Measurements from ENCODE around the gene SLIT3.

The SLIT3 gene

DNA sequence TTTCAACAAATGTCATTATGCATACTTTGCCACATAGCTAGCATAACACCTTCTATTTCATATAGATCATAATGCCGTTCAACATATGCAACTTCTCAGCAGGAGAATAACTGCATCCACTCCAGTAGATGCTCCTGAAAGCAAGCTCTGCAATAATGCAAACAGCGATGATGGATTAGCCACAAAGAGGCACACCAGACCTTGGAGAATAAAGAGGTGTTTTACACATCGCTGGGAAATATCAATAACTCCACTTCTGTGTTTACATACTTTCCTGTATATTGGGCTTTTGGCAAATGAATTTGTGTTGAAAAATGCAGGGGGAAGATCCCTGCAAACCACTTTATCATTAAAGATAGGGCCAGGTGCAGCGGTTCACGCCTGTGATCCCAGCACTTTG is 450.3 kb downstream of the SLIT3 start:
- H3K4me3 ChIP-seq (ENCODE audit: low read length): no peak overlapping the region
- DNase-seq (ENCODE audit: low read depth, low spot score): no peak

DNA sequence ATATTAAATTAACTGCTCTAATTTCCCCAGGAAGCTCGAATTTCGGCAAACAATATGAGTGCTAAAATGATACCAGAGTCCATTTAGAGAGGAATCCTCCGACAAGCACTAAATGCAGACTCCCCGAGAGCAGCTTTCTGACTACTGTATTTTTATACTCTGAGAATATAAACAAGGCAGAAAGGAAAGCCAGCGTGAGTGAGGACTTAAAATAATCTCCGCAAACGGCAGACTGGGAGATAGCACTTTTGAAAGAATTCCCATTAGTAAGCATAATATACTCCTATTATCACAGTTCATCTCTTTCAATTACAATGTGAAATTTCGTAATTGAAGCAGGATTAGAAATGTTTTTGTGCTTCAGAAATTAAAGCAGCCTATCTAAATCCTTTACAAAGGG is 452.4 kb downstream of the SLIT3 start:
- no peak for DNase-seq (ENCODE audit: low read depth, low spot score)

DNA sequence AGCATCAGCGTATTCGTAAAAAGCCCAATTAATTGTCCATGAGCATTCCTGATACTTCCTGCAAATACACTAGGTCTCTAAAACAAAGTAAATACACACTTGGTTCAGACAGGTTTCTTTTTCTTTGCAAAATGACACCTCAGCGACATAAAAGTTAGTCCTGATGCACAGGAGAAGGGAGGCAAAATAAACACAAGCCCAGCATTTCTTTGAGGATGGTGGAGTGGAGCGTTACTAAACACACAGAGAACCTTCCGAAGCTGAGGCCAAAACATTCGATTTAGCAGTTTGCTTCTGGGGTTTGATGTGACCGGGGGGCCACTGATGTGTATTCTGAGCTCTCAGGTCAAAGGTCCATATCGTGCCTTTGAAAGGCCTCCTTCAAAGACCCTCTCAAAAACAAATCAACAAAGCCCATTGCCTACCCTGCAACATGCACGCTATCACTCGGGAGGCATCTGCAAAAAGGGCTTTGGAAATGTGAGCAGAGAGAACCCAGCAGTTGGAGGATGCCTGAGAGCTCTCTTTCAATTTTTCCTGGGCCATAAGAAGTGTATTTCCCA is 453.3 kb downstream of the SLIT3 start:
- DNase-seq (ENCODE audit: low read depth, low spot score): no peak
- H3K4me3 ChIP-seq (ENCODE audit: low read length): no peak overlapping the region

More for the DNA sequence above, 452.4 kb downstream of the SLIT3 start:
- no peak overlapping the region for H3K4me3 ChIP-seq (ENCODE audit: low read length)

DNA sequence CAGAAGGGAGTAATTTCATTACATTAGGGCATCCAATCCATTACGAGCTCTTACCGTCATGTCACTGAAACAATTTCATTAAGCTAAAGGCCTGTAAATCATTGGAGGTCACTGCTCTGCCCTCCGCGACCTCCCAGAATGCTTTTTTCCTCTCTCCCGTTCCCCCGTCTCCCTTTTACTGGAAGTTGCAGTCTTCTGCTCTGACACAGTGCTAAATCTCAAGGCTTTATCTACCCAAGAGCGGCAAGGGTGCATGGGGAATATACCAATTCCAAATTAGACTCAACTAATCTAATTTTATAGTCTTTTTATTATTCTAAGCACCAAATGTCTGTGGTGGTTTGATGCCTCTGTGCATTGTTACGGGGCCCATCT is 456.0 kb downstream of the SLIT3 start:
- no peak overlapping the region for H3K4me3 ChIP-seq (ENCODE audit: low read length)
- DNase-seq (ENCODE audit: low read depth, low spot score): no peak

DNA sequence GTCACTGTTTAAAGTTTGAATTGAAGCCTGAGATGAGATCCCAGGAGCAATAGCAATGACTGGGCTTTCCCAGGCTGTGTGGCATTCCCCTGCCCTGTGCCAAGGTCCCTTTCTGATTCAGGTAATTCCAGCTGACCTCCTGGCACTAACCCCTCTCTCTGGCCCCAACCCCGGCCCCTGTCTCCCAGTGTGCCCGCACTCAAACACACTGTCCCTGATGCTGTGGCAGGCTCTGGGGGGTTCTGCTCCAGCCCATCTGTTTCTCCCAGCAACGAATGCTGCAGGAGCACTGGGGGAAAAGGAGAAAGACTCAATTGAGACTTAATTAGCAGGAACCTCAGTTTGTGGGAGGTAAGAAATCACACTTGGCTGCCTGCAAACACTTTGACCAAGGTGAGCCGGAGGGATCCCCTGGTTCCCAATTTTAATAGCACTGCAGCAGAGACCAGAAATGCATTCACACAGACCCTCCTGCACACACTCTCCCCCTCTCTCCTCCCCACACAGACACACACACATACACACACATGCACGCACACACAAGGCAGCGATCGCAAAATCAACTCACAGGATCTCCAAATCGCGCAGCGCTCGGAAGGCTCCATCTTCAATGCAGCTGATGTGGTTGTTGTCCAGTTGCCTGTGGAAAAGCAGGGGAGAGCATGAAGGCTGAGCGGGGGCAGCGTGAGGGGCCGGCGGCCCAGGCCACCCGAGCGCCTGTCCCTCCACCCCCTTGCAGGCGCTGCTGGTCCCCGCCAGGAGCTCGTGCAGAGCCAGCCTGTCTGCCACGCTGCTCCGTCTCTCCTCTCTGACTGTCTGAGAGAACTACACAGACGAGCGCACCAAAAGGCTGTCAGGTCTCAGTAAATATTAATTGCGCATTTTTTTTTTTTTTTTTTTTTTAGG is 456.7 kb downstream of the SLIT3 start:
- DNase-seq (ENCODE audit: low read depth, low spot score): no peak
- H3K4me3 ChIP-seq (ENCODE audit: low read length): no peak overlapping the region

DNA sequence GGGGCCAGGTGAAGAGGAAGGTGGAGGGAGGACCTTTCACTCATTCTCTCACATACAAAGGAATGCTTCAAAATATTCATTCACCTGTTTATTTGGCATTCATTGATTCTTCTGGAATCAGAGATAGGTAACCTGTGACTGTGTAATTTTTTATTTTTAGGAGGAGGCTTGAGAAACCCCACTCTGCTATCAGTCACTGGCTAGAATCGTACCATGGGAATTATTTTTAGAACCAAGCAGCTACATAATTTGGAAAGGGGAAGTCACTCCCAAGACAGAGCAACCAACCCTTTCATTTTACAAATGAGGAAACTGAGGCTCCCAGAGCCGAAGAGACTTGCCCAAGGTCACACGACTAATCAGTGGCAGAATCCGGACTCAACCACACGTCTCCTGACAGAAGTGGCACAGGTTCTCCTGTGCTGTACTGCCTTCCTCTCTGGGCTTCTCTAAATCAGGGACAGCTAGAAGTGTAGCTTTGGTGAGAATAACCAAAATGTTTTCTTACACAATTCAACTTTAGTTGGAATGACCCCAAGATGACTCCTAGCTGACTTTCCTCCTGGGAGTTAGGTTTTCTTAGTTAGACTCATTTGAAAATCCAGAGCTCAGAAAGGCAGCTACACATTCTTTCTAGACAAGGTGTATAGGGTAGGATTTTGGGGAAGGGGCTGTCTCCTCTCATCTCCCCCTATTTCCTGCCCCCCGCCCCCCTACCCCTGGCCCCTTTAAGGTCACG is 457.5 kb downstream of the SLIT3 start:
- no peak for DNase-seq (ENCODE audit: low read depth, low spot score)
- no peak overlapping the region for H3K4me3 ChIP-seq (ENCODE audit: low read length)

DNA sequence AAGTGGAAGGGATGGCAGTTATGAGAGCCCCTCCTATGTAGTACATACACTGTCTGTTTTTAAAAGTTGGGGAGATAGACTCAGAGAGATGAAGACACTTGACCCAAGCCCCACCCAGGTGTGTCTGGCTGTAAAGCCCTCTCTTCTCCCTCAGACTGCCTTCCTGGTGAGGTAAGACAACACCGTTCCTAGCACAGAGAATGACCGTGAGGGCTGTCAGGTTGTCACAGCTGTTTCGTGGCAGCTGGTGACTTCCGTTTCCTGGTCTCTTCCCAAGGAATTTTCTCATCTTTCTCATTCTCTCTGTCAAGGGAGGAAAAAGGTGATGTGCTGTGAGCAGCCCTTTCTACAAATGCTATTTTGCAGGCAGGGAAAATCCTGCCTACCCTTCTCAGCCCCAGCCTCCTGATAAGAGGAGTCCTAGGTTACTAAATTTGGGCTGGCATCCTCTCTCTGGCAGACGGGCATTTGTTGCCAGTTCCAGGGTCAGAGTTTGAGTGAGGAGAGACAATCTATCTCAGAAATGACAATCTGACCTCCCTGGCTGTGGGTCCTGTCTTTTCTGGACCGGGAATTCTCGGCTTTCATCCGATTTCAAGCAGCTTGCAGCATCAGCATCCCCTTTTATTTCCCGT is 458.3 kb downstream of the SLIT3 start:
- DNase-seq (ENCODE audit: low read depth, low spot score): no peak
- no peak overlapping the region for H3K4me3 ChIP-seq (ENCODE audit: low read length)

DNA sequence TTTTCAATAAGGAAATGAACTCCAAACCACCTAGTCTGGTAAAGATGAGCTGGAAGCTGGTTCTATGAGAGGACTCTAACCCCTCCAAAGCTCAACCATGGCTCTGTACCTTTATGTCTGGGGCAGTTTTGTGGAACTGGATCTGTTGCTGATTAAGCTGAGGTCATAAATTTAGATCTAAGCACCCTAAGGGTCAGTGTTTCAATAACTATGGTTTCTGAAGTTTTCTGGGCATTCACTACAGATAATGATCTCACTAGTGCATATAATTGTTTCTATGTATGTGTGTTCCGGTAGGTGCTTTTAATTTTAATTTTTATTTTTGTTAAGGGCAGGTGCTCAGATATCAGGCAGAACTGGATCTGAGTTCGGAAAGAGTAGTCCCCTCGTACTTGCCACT is 463.1 kb downstream of the SLIT3 start:
- H3K4me3 ChIP-seq (ENCODE audit: low read length): no peak overlapping the region
- DNase-seq (ENCODE audit: low read depth, low spot score): no peak

DNA sequence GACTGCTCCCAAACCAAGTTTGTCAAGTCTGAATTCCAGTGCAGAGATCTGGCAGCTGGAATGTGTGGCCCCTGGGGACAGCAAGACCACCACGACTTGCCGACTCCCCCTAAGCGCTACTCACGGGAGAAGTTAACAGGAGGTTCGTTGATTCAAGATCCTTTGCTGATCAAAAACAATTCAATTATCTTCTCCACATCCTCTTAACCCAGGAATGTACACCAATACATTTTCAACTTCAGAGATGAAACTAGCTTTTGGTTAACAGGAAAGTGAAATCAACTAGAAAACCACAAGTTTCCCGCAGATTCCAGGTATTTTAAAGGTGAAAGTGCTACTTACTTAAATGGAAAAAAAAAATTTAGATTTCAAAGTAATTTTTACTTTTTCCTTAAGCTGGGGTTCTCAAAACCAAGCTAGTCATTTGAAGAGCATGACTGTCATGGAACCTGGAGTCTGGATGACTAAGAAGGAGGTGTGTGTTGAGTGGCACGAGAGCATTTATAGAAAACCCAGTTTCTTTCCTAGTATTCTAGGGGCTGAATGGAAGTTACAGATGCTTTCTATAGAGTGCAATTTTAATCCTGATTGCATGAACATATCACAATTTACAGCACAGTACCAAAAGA is 464.2 kb downstream of the SLIT3 start:
- DNase-seq (ENCODE audit: low read depth, low spot score): peak; percentile 10
- no peak overlapping the region for H3K4me3 ChIP-seq (ENCODE audit: low read length)

DNA sequence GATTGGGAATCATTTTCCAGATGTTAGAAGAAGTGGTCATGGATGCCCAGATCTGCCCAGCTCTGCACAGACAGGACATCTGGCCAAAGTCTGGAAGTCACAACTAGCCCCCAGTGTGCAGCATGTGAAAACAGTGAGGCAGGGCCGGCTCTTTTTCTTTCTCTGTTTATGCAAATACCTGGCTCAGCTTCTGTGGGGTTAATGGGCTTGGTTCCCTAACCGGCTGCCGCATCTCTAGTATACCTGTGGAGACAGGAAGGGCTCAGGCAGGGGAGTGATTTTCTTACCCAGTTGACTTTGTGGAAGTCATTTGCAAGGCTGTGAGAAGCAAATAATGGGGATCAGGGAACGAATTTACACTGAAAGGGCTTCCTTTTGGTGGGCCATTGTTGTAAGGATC is 467.0 kb downstream of the SLIT3 start:
- no peak overlapping the region for H3K4me3 ChIP-seq (ENCODE audit: low read length)
- DNase-seq (ENCODE audit: low read depth, low spot score): no peak

DNA sequence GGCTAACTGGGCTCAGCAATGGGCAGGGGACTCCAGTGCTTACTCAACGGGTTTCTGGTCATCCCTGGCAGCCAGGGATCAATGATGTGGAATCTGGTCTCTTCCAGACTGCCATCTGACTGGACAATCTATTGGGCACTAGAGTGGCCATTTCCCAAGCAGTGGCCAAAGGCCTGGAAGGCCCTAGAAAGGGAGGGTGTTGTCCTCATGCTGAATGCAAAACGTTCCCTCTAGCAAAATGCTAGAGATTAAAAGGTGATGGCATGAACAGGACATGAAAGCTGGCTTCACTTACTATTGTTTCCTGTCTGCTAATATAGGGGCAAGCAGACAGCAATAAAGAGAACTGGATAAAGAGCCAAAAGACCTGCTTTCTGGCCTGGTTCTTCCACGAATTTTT is 467.6 kb downstream of the SLIT3 start:
- no peak overlapping the region for H3K4me3 ChIP-seq (ENCODE audit: low read length)
- no peak for DNase-seq (ENCODE audit: low read depth, low spot score)

DNA sequence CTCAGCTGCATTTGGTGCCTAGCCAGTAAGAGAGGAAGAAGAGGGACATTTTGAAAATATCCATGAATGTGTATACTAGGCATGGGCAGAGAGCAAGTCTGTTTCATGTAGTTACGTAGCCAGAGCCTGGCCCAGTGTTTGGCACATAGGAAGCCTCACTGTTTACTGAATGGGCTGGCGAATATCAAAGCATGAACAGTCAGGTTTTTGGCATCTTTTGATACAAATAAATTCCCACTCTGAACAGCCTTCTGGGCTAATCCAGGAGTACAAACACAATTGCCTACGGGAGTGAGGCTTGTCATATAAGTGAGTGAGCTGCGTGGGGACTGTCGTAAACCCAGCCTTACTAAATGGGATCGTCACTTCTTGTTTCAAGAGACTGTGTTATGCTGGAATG is 468.6 kb downstream of the SLIT3 start:
- no peak for DNase-seq (ENCODE audit: low read depth, low spot score)
- no peak overlapping the region for H3K4me3 ChIP-seq (ENCODE audit: low read length)

DNA sequence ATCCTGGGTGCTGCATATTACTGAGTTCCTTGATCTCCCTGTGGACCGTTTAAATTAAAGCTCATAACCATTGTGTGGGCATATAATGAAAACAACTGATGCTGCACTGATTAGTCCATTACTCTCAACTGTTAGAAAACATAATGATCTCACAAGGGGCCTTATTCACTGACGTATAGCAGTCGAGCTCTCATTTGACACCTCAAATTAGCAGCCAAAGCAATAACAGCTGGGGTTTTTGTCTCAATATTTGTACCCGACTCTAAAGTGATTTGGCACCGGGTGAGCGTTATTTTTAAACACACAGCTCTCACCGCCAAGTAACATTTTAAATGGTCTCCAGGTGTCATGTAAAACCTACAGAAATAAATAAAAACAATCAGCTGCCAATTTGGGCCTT is 469.6 kb downstream of the SLIT3 start:
- DNase-seq (ENCODE audit: low read depth, low spot score): no peak
- no peak overlapping the region for H3K4me3 ChIP-seq (ENCODE audit: low read length)

DNA sequence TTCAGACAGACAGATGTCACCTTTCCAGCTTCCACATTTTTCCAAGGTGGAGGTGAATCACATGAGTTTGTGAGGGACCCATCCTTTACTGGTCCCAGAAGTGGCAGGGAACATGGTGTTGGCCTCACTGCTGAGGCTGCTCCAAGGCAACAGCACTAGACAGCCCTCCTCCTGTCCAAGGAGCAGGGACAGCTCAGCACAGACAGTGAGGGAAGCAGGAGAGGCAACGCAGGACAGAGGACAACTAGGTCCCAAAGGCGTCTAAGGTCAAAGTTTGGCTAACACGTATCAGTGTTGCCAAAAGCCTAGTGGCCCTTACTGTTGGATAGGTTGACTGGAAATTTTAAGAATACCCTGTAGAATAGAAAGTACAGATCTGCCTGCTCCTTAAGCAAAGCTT is 470.1 kb downstream of the SLIT3 start:
- no peak for DNase-seq (ENCODE audit: low read depth, low spot score)
- no peak overlapping the region for H3K4me3 ChIP-seq (ENCODE audit: low read length)

DNA sequence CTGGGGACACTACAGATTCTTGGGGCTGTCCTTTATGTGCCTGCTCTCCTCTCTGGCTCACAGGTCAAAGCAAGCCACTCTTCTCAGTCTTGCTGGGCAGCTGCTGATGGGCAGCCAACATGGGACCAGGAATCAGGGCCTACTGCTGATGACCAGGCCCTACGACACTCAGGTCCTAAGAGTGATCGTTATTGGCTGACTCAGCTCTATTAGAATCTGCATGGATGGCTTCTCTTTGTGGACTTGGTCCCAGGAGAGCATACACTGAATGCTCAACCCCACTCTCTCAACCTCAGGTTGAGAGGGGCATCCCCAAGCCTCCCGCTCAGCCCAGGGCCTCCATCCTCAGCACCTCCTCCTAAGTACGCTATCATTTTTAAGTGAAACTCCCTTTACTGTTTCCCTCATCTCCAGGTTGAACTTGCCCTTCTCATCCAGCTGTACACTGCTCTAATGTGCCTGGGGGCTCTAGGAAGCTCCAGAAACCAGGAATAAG is 471.0 kb downstream of the SLIT3 start:
- H3K4me3 ChIP-seq (ENCODE audit: low read length): no peak overlapping the region
- DNase-seq (ENCODE audit: low read depth, low spot score): no peak

DNA sequence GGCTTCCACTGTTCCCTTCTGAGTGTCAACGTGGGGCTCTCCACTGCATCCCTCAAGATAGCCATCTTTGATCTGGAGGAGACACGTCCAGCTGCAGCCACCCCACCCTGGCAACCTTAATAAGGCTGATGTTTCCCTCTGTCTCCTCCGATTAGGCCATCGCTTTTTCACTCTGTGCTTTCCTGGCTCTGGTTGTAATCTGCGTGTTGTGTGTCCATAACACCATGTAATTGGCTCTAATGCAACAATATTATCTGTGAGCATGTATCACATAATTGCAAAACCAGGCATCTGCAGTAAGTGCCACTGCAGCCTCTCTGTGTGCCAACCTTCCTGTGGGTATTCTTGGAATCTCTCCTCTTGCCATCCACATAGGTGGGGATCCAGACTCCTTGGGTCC is 471.9 kb downstream of the SLIT3 start:
- DNase-seq (ENCODE audit: low read depth, low spot score): no peak
- H3K4me3 ChIP-seq (ENCODE audit: low read length): no peak overlapping the region

DNA sequence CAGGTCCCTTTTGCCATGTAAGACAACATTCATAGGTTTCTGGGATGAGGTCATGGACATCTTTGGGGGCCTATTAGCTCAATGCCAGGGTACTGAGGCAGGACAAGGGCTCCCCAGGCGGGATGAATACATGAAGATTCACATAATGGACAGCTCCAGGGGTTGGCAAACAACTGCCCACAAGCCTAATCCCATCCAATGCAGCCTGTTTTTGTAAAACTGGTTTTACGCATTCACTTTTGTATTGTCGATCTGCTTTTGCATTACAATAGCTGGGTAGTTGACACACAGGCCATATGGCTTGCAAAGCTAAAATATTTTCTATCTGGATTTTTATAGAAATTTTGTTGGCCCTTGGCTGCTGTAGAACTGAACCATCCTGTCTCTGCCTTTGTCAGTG is 473.3 kb downstream of the SLIT3 start:
- no peak for DNase-seq (ENCODE audit: low read depth, low spot score)
- no peak overlapping the region for H3K4me3 ChIP-seq (ENCODE audit: low read length)

DNA sequence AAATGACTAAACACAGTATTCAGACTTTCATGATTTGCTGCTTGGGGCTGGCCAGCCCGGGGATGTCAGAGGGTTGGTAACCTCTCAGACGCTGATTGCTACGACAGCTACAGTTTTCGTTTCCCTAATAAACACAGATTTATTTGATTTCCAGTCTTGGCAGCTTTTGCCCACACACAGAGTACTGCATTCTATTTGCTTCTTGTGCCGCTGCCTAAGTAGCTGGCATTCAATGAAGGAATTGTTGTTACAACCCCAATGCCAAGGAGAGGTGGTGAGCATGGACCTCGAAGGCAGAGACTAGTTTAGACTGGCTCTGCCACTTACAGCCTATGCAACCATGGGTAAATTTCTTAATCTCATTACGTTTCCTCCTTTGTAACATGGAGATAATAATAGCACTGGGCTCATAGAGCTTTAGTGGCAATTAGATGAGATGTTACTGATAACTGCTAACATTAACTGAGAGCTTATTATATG is 474.7 kb downstream of the SLIT3 start:
- no peak for DNase-seq (ENCODE audit: low read depth, low spot score)
- H3K4me3 ChIP-seq (ENCODE audit: low read length): no peak overlapping the region

DNA sequence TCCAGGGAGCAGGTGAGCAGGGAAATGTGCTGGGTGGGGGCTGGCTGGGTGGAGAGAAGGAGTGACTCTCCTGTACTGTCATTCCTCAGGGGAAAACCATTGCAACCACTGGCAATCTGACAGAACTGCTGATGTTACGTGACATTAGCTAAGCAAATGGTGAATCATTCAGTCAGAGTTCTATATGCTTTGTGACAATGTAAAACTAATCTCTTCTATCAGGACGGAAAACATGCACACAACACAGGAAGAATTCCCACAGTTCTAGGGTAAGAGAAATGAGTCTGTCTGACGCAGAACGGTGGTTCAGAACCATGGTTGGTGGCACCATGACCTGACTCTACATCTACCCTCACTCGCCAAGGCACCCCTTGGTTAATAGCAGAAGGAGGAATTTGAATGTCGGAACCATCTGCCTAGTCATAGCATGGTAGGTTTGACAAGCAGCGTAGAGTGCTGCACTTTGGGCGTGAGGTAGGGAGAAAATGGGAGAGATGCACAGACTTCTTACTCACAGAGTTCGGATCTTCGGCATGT is 478.1 kb downstream of the SLIT3 start:
- no peak overlapping the region for H3K4me3 ChIP-seq (ENCODE audit: low read length)
- no peak for DNase-seq (ENCODE audit: low read depth, low spot score)

Measured in Jurkat, Clone E6-1 (cell line).